Retina (tissue), 1 donor: Measurements from ENCODE around the gene MAN1C1.
"Not testable (repeated sequence)": the region's sequence is repeated elsewhere in the genome, so short reads cannot be mapped to it uniquely, and the experiment has no call there.

Experiments
- DNase-seq: peaks from one replicate; pipeline ENCODE4 v3.0.0-alpha.2; 2016

Gene MAN1C1

DNA sequence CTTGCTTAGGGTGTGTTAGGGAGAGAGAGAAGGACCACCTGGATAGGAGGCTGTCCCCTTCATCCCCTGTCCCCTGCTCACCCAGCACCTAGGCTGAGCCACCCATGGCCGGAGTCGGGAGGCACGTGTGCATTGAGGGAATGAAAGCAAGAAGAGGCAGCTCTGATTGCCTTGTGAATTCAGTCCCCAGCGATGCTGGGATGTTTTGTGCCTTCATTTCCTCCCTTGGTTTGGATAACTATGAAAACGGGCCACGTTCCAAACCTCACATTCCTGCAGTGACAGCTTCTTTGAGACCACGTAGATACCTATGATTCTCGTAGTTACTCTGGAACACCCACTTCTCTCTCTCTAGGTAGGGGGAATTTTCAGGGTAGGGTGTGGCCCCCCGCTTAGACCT is 67.1 kb downstream of the MAN1C1 start:
- DNase-seq = no peak

DNA sequence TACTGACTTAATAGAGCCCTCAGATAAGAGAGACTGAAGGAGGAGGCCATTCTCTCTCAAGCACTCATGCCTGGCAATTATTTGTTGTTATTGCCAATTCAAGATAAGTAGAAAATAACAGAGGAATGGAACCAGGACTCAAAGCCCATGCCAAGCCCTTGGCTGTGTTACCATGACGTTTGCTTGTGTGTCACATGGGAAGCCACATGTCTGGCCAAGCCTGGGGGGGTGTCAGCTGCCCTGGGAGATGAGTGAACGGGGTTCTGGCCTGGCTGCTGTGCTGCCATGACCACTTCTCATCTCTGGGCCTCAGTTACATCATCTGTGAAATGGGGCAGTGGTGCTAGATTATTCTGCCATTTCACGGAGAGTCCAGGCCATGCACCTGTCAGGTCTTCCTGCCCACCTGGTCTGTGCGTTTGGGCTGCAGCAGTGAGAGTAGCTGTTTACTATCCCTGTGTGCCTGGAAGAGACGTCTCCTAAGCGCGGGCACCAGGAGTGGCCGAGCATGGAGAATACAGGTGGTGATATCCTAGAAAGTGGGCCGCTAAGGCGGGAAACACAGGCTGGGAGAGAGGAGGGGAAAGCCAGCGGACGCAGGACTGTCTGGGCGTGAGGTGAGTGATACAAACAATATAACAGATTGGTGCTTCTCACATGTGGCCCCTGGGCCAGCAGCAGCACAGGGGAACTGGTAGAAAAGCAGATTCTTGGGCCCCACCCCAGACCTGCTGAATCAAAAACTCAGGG is 67.8 kb downstream of the MAN1C1 start:
- no peak for DNase-seq

- no peak for DNase-seq
Measured at GRCh38 chr1:25685211-25685750, 68.7 kb downstream of the MAN1C1 start.

GRCh38 chr1:25685938-25686665 is 69.5 kb downstream of the MAN1C1 start:
- no peak for DNase-seq

DNA sequence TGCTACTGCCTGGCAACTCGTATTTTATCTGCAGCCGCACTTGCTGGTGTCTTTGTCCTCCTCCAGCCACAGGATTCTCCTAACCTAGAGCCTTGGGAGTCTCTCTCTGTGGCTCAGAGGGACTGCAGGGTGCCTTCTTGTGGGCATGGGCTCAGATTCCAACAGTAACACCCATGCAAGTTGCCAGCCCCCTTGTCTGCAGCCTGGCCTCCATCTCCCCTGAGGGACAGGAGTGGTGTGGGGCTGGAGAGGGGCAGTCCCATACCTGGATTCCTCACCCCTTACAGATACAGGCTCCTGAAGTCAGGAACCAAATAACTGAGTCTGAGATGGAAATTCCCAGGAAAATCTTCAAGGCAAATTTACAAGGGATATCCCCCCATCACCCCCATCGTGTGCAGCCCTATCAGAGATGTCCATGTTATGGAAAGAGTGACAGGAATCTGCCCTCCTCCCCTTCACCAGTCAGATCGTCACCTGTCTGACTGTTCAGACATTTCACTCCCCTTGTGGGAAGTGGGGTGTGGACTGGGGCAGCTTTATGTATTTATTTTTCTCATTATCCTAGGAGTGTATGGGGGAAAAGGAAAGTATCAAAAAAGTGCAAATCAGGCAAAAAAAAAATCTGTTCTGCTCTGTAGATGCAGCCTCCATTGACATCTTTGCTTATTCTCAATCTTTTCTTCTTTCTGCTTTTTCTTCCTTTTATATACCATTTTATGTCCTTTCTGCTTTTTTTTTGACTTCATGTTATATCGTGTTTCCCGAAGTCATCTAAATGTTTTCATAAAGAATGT is 70.8 kb downstream of the MAN1C1 start:
- DNase-seq = no peak

GRCh38 chr1:25688390-25689119 is 72.0 kb downstream of the MAN1C1 start:
- DNase-seq = no peak

DNA sequence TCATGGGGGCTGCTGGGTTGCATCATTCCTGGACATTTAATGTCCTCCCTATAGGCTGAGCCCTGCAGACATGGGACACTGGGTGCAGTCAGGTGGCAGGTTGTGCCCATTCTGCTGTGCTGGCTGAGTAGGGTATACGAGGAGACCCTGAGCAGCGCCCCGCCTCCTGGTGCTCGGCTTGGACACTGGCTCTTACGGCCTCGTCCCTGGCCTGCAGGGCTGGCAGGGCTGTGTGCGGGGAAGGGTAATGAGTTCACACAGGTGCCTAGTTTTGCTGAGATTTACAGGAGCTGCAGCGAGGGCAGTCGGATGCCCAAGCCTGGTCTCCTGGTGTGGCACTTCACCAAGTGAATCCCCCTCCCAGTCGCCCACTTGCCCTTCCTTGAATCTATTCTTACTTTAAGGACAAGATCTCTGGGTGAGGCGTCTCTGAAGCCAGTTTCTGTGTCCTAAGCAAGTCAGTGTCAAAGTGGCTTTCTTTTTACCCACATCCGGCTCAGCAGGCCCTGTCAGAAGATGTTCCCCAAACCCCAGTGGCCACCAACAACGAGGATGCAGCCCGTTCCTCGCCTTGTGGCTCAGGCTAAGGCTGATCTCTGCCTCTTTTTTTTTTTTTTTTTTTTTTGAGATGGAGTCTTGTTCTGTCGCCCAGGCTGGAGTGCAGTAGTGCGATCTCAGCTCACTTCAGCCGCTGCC is 73.2 kb downstream of the MAN1C1 start:
- DNase-seq = no peak

- no peak for DNase-seq
Measured at GRCh38 chr1:25690396-25690956, 73.9 kb downstream of the MAN1C1 start.

GRCh38 chr1:25691211-25691610 is 74.6 kb downstream of the MAN1C1 start:
- DNase-seq = no peak

DNA sequence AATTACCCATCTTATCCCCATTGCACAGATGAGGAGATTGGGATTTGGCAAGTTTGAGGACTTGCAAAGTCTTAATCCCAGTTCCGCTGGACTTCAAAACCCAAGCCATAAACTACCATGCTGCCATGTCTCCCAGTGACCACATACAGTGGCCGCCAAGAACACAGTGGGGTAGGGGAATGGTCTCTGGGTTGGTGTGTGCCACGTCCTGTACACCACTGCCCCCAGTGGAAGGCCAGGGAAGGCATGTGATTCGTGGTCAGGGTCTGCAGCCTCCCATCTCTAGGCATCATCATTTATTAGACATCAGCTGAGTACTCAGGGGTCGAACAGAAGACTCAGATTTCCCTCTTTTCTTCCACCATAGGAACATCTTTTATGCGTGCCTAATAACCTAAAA is 76.0 kb downstream of the MAN1C1 start:
- no peak for DNase-seq

- no peak for DNase-seq
Measured at GRCh38 chr1:25694167-25695007, 77.8 kb downstream of the MAN1C1 start.

GRCh38 chr1:25695090-25695770 is 78.6 kb downstream of the MAN1C1 start:
- DNase-seq = peak; percentile 45

DNA sequence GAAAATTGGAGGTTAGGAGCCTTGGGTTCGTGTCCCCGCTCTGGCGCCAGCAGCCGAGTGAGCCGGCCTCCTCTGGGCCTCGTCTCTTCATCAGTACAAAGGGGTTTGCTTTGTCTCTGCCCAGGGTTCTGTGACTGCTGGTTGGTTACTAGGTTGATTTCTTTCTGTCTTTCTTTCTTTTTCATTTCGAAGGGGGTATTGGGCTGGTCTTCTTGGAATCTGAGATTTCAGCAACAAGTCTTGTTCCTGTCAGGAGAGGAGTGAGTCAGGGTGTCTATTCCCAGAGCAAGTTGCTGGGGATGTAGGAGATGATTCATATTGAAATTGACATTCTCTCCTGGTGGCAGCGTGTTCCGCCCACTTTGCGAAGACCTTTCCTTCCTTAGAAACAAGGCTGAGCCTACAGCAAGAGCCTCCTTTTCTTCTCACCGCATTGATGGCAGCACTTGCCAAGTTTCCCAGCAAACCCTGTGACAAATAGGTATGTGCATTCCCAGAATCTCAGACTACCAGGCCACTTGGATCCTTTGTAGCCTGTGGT is 79.2 kb downstream of the MAN1C1 start:
- DNase-seq = peak; percentile 43

- not testable (repeated sequence) for DNase-seq
Measured at GRCh38 chr1:25696643-25697042, 80.1 kb downstream of the MAN1C1 start.

DNA sequence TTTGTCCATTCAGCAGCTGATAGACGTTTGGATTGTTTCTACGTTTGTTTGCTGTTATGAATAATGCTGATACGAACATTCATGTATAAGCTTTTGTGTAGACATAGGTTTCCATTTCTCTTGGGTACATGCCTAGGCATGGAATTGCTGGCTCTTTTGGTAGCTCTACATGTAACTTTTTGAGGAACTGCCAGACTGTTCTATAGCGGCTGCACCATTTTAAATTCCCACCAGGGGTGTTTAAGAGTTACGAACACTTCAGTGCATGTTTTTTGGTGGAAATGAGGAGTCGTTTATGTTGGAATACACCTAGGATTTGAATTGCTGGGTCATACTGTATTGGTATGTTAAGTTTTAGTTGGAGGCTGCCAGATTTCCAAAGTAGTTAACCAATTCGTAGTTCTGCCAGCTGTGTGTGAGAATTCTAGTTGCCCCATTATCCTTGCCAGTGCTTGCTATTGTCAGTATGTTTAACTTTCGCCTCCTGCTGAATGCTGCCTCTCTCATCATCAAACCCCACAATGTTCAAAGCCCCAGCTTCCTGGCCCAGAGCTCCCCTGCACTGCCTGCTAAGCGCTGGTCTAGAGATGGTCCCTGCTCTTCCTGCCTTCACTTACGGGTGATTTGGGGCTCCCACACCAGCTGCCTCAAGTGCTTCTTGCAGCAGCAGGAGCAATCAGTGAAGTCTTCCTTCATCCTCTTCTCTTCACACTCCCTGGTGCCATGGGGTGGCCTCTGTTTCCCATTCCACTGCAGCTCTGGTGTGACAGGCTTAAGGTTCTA is 81.0 kb downstream of the MAN1C1 start:
- no peak for DNase-seq

DNA sequence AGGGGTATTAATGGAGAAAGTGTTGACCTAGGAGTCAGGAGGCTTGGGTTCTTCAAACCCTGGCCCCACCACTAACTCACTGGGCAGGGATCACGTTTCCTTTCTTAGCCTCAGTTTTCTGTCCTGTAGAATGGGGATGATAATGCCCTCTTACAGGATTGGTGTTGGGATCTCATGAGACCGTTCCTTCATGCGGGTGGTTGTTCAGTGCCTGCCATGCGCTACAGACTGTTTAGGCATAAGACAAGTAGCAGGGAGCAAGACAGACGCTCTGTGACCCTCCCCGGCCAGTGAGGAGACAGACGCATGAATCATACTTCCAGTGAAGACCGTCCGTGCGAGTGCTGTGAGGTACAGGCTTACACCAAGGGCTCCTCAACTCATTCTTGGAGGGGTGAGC is 81.7 kb downstream of the MAN1C1 start:
- no peak for DNase-seq

- DNase-seq = not testable (repeated sequence)
Measured at GRCh38 chr1:25699059-25699458, 82.5 kb downstream of the MAN1C1 start.

- peak; percentile 64 for DNase-seq
Measured at GRCh38 chr1:25699500-25700143, 83.0 kb downstream of the MAN1C1 start.
